Sigmoid colon (tissue), 4 donors: ENCODE data around the gene RASSF9.

Experiments used
- CTCF ChIP-seq, 4 experiments: fragments of 450-650 bp in 3 of 4; fragments of 200-600 bp in 1 of 4; IDR thresholded peaks; one replicate each; pipeline ENCODE4 v1.5.1; 2016 to 2019; ENCODE audit warnings: antibody characterized with exemption in 4 of 4, mild to moderate bottlenecking in 3 of 4, moderate library complexity in 2 of 4
- EP300 ChIP-seq, 4 donors: sonication (generic); formaldehyde crosslinking; IDR thresholded peaks; one replicate each; pipeline ENCODE4 v1.6.1; 2017; ENCODE audit warnings: antibody characterized with exemption in 4 of 4
- POLR2A ChIP-seq, 2 donors: fragments of 450-650 bp; IDR thresholded peaks; one replicate each; pipeline ENCODE4 v1.6.1; 2016; ENCODE audit warnings: antibody characterized with exemption in 2 of 2, mild to moderate bottlenecking in 2 of 2, moderate library complexity in 2 of 2
- POLR2AphosphoS5 ChIP-seq, 4 donors: sonication (generic); formaldehyde crosslinking; IDR thresholded peaks; one replicate each; pipeline ENCODE4 v1.6.1; 2017; ENCODE audit warnings: antibody characterized with exemption in 4 of 4

GRCh38 chr12:85877459-85877858 lies 41.2 kb upstream of the RASSF9 start:
- TF ChIP-seq POLR2A (IDR thresholded peaks at IDR 0.05) (no peak), CTCF (IDR thresholded peaks at IDR 0.05) (no peak), POLR2AphosphoS5 (IDR thresholded peaks at IDR 0.05) (no peak), EP300 (IDR thresholded peaks at IDR 0.05) (no peak)
